22Rv1 (cell line): ENCODE results near the gene PSG6.
A peak's percentile ranks its signal among the peaks of the same experiment; 100 is the strongest.
"Not testable (repeated sequence)": the region's sequence is repeated elsewhere in the genome, so short reads cannot be mapped to it uniquely, and the experiment has no call there.

ENCODE experiments used
- H3K27ac ChIP-seq: fragments of 450-650 bp; 2 replicates; pipeline ENCODE4 v1.5.1; 2017
- CTCF ChIP-seq: fragments of 450-650 bp; IDR thresholded peaks from 2 replicates; pipeline ENCODE4 v1.5.1; 2017; ENCODE audit warnings: mild to moderate bottlenecking
- ZFX ChIP-seq: fragments of 450-650 bp; IDR thresholded peaks from 2 replicates; pipeline ENCODE4 v1.6.1; 2017; ENCODE audit warnings: antibody characterized with exemption, borderline replicate concordance

PSG6 gene

GRCh38 chr19:42857544-42857867 is 60.2 kb downstream of the PSG6 start:
- TF ChIP-seq CTCF, result no peak
- TF ChIP-seq ZFX, result no peak
- H3K27ac ChIP-seq, result no peak overlapping the region

GRCh38 chr19:42856866-42857543 is 60.7 kb downstream of the PSG6 start:
- peak; percentile 45 for TF ChIP-seq CTCF
- H3K27ac ChIP-seq, result not testable (repeated sequence)

- H3K27ac ChIP-seq, result not testable (repeated sequence)
These were observed 62.9 kb downstream of the PSG6 start for GRCh38 chr19:42854745-42855144.

- H3K27ac ChIP-seq, result not testable (repeated sequence)
These were observed 64.5 kb downstream of the PSG6 start for GRCh38 chr19:42853231-42853630.

GRCh38 chr19:42852821-42853220 is 64.9 kb downstream of the PSG6 start:
- not testable (repeated sequence) for H3K27ac ChIP-seq
